OCI-LY7 (cell line): ENCODE data around the gene TIGD2.
A peak's percentile ranks its signal among the peaks of the same experiment; 100 is the strongest.

ENCODE experiments used
- EZH2phosphoT487 ChIP-seq: fragments of 200-600 bp; sonication (generic); IDR thresholded peaks from 2 replicates; pipeline ENCODE4 v1.6.1; 2018; ENCODE audit warnings: low read depth, borderline replicate concordance, mild to moderate bottlenecking, mixed run types, antibody characterized with exemption, low read length, moderate library complexity, mixed read lengths
- TF ChIP-seq, protein P1 (sequence below): fragments of 200-600 bp; sonication (generic); conservative IDR thresholded peaks from 2 replicates; pipeline ENCODE4 v1.5.1; 2014; ENCODE audit warnings: mild to moderate bottlenecking, antibody characterized with exemption, low read length, moderate library complexity, mixed read lengths

- TF ChIP-seq, protein P1, sequence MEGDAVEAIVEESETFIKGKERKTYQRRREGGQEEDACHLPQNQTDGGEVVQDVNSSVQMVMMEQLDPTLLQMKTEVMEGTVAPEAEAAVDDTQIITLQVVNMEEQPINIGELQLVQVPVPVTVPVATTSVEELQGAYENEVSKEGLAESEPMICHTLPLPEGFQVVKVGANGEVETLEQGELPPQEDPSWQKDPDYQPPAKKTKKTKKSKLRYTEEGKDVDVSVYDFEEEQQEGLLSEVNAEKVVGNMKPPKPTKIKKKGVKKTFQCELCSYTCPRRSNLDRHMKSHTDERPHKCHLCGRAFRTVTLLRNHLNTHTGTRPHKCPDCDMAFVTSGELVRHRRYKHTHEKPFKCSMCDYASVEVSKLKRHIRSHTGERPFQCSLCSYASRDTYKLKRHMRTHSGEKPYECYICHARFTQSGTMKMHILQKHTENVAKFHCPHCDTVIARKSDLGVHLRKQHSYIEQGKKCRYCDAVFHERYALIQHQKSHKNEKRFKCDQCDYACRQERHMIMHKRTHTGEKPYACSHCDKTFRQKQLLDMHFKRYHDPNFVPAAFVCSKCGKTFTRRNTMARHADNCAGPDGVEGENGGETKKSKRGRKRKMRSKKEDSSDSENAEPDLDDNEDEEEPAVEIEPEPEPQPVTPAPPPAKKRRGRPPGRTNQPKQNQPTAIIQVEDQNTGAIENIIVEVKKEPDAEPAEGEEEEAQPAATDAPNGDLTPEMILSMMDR: peak; percentile 64
- TF ChIP-seq EZH2phosphoT487: no peak
These were observed at the start of gene TIGD2 for GRCh38 chr4:89110986-89111832.
